ENCODE results near the gene OSBPL10. TPM values are rescaled to one million over a fixed set of nuclear protein-coding genes. Genes with fewer than 3 reads are reported as not detected.

Gene OSBPL10
- total and polyA plus RNA-seq, 4 experiments from 2014 or later = 0.95 TPM; not detected in 3

DNA sequence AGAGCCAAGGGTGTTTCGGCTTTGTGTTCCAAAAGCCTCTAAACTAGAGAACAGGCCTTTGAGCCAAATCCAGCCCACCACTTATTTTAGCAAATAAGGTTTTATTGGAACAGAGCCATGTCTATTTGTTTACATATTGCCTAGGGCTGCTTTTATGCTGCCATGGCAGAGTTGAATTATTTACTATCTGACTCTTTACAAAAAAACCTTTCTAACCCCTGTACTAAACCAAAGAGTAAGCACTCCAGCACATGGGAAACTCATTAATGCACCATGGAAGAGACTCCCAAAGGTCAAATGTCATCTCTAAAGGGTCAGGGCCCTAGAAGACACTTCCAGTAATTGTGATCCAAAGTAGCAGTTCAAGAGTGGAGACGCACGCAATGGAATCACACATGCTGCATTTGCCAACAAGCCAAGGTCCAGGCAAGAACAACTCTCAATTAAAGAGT is 22.3 kb downstream of the OSBPL10 start:
- no peak overlapping the region for H3K4me3 ChIP-seq (ENCODE audit: low read length in 2 of 2)
- Mint-ChIP-seq H3K36me3 (no peaks in the 10 kb centered on the region), H3K4me3 (no peak overlapping the region), H3K27me3 (peaks cover 4 to 7% of the 10 kb centered on the region in 2 donors), H3K9me3 (peaks cover 0 to 18% (median 7%) of the 10 kb centered on the region in 8 donors), H3K27ac (no peak overlapping the region), H3K4me1 (peaks cover 0 to 1% (median 0%) of the 10 kb centered on the region in 4 donors)
- no peaks in the 10 kb centered on the region for H3K27me3 ChIP-seq (ENCODE audit: insufficient read depth, low read length)
- H3K36me3 ChIP-seq (ENCODE audit: insufficient read depth, low read length) = no peaks in the 10 kb centered on the region
- DNase-seq = no peak
- H3K27ac ChIP-seq (ENCODE audit: low read depth, low read length) = no peak overlapping the region
- POLR2A ChIA-PET (ENCODE audit: partially characterized antibody) = no interaction called here
- intact Hi-C loops (cut with micrococcal nuclease) = no loop called here
- no peaks in the 10 kb centered on the region for H3K4me1 ChIP-seq (ENCODE audit: insufficient read depth, low read length)
- H3K9me3 ChIP-seq (ENCODE audit: control insufficient read depth in 1 of 2, low read length in 2 of 2) = no peaks in the 10 kb centered on the region
- CTCF ChIA-PET (ENCODE audit: partially characterized antibody) = no interaction called here

DNA sequence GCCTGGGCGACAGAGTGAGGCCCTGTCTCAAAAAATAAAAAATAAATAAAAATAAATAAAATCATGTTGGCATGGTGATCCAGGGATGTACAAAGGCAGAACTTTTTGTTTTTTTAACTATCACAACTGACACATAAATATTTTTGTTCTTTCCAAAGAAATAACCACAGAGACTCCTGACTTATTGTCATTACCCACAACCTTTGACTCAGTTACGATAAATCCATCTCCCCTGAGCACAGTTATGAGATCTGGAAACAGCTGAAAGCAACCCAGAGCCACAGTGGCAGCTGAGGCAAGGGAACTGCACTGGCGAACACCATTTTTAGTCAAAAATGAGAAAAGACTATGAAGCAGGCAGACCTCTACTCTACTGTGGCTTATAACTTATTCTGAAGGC is 24.0 kb downstream of the OSBPL10 start:
- Histone ChIP-seq H3K4me1 (ENCODE audit: insufficient read depth, low read length) (no peaks in the 10 kb centered on the region), H3K36me3 (ENCODE audit: insufficient read depth, low read length) (no peaks in the 10 kb centered on the region), H3K27me3 (ENCODE audit: insufficient read depth, low read length) (no peaks in the 10 kb centered on the region), H3K27ac (ENCODE audit: low read depth, low read length) (no peak overlapping the region), H3K4me3 (ENCODE audit: low read length in 2 of 2) (no peak overlapping the region), H3K9me3 (ENCODE audit: control insufficient read depth in 1 of 2, low read length in 2 of 2) (no peaks in the 10 kb centered on the region)
- H3K27me3 Mint-ChIP-seq = peaks cover 4 to 9% of the 10 kb centered on the region in 2 donors
- ChIA-PET POLR2A (ENCODE audit: partially characterized antibody) (no interaction called here), CTCF (ENCODE audit: partially characterized antibody) (no interaction called here)
- no peak overlapping the region for H3K27ac Mint-ChIP-seq
- H3K4me3 Mint-ChIP-seq = no peak overlapping the region
- no peaks in the 10 kb centered on the region for H3K36me3 Mint-ChIP-seq
- intact Hi-C loops (cut with micrococcal nuclease) = no loop called here
- H3K4me1 Mint-ChIP-seq = peaks cover 0 to 2% (median 0%) of the 10 kb centered on the region in 4 donors
- no peak for DNase-seq
- peaks cover 0 to 18% (median 7%) of the 10 kb centered on the region in 8 donors for H3K9me3 Mint-ChIP-seq

DNA sequence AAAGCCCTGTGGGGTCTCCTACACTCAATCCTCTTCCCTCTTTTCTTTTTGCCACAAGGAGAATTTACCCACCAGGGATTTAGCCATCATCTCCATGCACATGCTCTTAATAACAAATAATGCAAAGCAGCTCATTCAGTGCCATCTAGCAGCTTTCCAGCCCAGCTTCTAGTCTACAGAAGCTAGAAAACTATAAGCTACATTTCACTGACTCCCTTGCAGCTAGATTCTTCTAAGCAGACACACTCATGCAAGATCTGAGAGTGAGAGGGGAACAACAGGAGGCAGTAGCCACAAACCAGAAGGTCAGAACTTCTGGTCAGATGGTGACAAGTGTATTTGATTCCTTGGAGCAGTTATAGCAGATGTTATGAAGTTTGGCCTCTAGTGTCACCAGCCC is 25.5 kb downstream of the OSBPL10 start:
- H3K36me3 ChIP-seq (ENCODE audit: insufficient read depth, low read length) = no peaks in the 10 kb centered on the region
- no peak overlapping the region for H3K4me3 ChIP-seq (ENCODE audit: low read length in 2 of 2)
- H3K27me3 ChIP-seq (ENCODE audit: insufficient read depth, low read length) = no peaks in the 10 kb centered on the region
- intact Hi-C loops (cut with micrococcal nuclease) = no loop called here
- CTCF ChIA-PET (ENCODE audit: partially characterized antibody) = no interaction called here
- no peak for DNase-seq
- POLR2A ChIA-PET (ENCODE audit: partially characterized antibody) = no interaction called here
- peaks cover 0 to 2% (median 0%) of the 10 kb centered on the region in 4 donors for H3K4me1 Mint-ChIP-seq
- H3K27ac Mint-ChIP-seq = no peak overlapping the region
- no peak overlapping the region for H3K27ac ChIP-seq (ENCODE audit: low read depth, low read length)
- peaks cover 4 to 7% of the 10 kb centered on the region in 2 donors for H3K27me3 Mint-ChIP-seq
- no peaks in the 10 kb centered on the region for H3K36me3 Mint-ChIP-seq
- H3K9me3 Mint-ChIP-seq = peaks cover 3 to 18% (median 8%) of the 10 kb centered on the region in 8 donors
- H3K4me3 Mint-ChIP-seq = no peak overlapping the region
- no peaks in the 10 kb centered on the region for H3K4me1 ChIP-seq (ENCODE audit: insufficient read depth, low read length)
- H3K9me3 ChIP-seq (ENCODE audit: control insufficient read depth in 1 of 2, low read length in 2 of 2) = no peaks in the 10 kb centered on the region

DNA sequence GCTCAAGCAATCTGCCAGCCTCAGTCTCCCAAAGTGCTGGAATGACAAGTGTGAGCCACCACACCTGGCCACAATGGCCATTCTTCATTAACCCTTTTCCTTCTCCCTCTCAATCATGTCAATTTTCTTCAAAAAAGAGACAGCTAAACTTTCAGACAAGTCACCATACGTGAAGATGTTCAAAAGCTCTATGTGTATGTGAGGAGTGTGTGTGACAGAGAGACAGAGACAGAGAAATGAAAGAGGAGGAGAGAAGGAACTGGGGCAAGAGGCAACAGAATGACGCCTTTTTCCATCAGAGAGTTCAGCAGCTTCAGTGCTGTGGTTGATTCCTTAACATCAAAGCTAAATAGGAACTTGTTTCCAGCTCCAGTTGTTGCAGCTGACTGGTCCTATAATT is 27.4 kb downstream of the OSBPL10 start:
- Mint-ChIP-seq H3K27me3 (peaks cover 2 to 5% of the 10 kb centered on the region in 2 donors), H3K27ac (no peak overlapping the region), H3K36me3 (no peaks in the 10 kb centered on the region), H3K4me3 (no peak overlapping the region), H3K4me1 (peaks cover 0 to 2% (median 0%) of the 10 kb centered on the region in 4 donors), H3K9me3 (peaks cover 5 to 18% (median 8%) of the 10 kb centered on the region in 8 donors)
- POLR2A ChIA-PET (ENCODE audit: partially characterized antibody) = no interaction called here
- no peaks in the 10 kb centered on the region for H3K4me1 ChIP-seq (ENCODE audit: insufficient read depth, low read length)
- no peak overlapping the region for H3K4me3 ChIP-seq (ENCODE audit: low read length in 2 of 2)
- no peaks in the 10 kb centered on the region for H3K36me3 ChIP-seq (ENCODE audit: insufficient read depth, low read length)
- no peaks in the 10 kb centered on the region for H3K9me3 ChIP-seq (ENCODE audit: control insufficient read depth in 1 of 2, low read length in 2 of 2)
- CTCF ChIA-PET (ENCODE audit: partially characterized antibody) = no interaction called here
- H3K27me3 ChIP-seq (ENCODE audit: insufficient read depth, low read length) = no peaks in the 10 kb centered on the region
- no peak for DNase-seq
- no peak overlapping the region for H3K27ac ChIP-seq (ENCODE audit: low read depth, low read length)
- intact Hi-C loops (cut with micrococcal nuclease) = no loop called here

DNA sequence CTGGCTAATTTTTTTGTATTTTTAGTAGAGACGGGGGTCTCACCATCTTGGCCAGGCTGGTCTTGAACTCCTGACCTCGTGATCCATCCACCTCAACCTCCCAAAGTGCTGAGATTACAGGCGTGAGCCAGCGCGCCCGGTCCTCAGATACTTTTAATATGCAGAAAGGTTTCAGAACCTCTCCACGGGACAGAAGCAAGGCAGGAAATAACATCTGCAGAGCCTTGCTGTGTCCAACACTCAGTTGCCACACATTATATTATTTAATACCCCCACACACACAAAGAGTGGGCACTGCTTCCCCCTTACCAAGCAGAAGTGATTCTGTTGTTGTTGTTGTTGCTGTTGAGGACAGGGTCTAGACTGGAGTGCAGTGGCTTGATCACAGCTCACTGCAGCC is 28.0 kb downstream of the OSBPL10 start:
- Mint-ChIP-seq H3K4me3 (no peak overlapping the region), H3K27me3 (peaks cover 2 to 5% of the 10 kb centered on the region in 2 donors), H3K4me1 (peaks cover 0 to 2% (median 0%) of the 10 kb centered on the region in 4 donors), H3K27ac (no peak overlapping the region), H3K9me3 (peaks cover 5 to 18% (median 8%) of the 10 kb centered on the region in 8 donors), H3K36me3 (no peaks in the 10 kb centered on the region)
- POLR2A ChIA-PET (ENCODE audit: partially characterized antibody) = no interaction called here
- H3K4me1 ChIP-seq (ENCODE audit: insufficient read depth, low read length) = no peaks in the 10 kb centered on the region
- no peak for DNase-seq
- no peaks in the 10 kb centered on the region for H3K27me3 ChIP-seq (ENCODE audit: insufficient read depth, low read length)
- no peaks in the 10 kb centered on the region for H3K9me3 ChIP-seq (ENCODE audit: control insufficient read depth in 1 of 2, low read length in 2 of 2)
- CTCF ChIA-PET (ENCODE audit: partially characterized antibody) = no interaction called here
- intact Hi-C loops (cut with micrococcal nuclease) = no loop called here
- no peaks in the 10 kb centered on the region for H3K36me3 ChIP-seq (ENCODE audit: insufficient read depth, low read length)
- no peak overlapping the region for H3K4me3 ChIP-seq (ENCODE audit: low read length in 2 of 2)
- no peak overlapping the region for H3K27ac ChIP-seq (ENCODE audit: low read depth, low read length)

DNA sequence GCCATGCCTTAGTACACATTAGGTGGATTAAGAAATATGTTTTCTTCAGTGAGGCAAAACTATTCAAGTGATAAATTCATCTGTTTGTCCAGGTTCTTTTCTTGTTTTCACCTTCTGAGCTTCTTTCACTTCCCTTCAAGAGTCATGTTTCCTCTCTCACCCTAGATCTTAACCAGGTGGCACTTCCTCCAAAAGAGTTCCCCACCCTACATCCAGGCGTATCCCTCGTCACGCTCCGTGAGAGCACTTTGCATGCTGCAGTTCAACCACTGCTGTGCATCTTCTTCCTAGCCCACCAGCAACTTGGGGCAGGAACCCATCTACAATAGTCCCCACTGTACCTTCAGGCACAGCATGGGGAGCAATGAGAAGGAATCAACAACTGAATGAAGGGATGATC is 28.9 kb downstream of the OSBPL10 start:
- no peak overlapping the region for H3K4me3 ChIP-seq (ENCODE audit: low read length in 2 of 2)
- H3K27me3 Mint-ChIP-seq = peaks cover 2 to 5% of the 10 kb centered on the region in 2 donors
- CTCF ChIA-PET (ENCODE audit: partially characterized antibody) = no interaction called here

DNA sequence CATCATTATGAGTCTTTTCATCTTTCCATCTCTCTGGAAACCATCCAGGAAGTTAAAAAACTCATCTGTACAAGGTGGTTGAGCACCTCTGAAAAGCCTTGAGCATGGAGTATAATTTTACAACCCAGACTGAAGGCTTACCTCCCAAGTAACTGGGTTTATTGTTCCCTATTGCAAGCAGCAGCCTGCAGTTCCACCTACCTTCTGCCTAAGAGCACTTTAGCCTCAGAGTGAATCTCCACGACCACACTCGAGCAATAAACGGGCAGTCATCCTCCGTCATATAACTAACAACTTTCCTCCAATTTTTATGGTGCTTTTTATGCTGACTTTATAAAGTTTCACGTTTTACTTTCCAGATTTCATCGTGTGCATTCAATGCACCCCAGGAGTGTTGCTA is 32.8 kb downstream of the OSBPL10 start:
- ChIA-PET CTCF (ENCODE audit: partially characterized antibody) (no interaction called here), POLR2A (ENCODE audit: partially characterized antibody) (no interaction called here)
- H3K4me1 Mint-ChIP-seq = peaks cover 0 to 2% (median 0%) of the 10 kb centered on the region in 4 donors
- no peaks in the 10 kb centered on the region for H3K36me3 ChIP-seq (ENCODE audit: insufficient read depth, low read length)
- H3K27me3 ChIP-seq (ENCODE audit: insufficient read depth, low read length) = no peaks in the 10 kb centered on the region
- H3K9me3 Mint-ChIP-seq = peaks cover 0 to 5% (median 0%) of the 10 kb centered on the region in 8 donors
- no peak overlapping the region for H3K4me3 Mint-ChIP-seq
- no peak overlapping the region for H3K27ac Mint-ChIP-seq
- intact Hi-C loops (cut with micrococcal nuclease) = no loop called here
- H3K36me3 Mint-ChIP-seq = no peaks in the 10 kb centered on the region
- no peak overlapping the region for H3K27ac ChIP-seq (ENCODE audit: low read depth, low read length)
- no peaks in the 10 kb centered on the region for H3K9me3 ChIP-seq (ENCODE audit: control insufficient read depth in 1 of 2, low read length in 2 of 2)
- peaks cover 2 to 22% of the 10 kb centered on the region in 2 donors for H3K27me3 Mint-ChIP-seq
- DNase-seq = no peak
- no peaks in the 10 kb centered on the region for H3K4me1 ChIP-seq (ENCODE audit: insufficient read depth, low read length)
- no peak overlapping the region for H3K4me3 ChIP-seq (ENCODE audit: low read length in 2 of 2)

More for the DNA sequence above, 28.9 kb downstream of the OSBPL10 start:
- H3K4me1 ChIP-seq (ENCODE audit: insufficient read depth, low read length) = no peaks in the 10 kb centered on the region
- POLR2A ChIA-PET (ENCODE audit: partially characterized antibody) = no interaction called here
- no peaks in the 10 kb centered on the region for H3K36me3 ChIP-seq (ENCODE audit: insufficient read depth, low read length)
- H3K9me3 ChIP-seq (ENCODE audit: control insufficient read depth in 1 of 2, low read length in 2 of 2) = no peaks in the 10 kb centered on the region
- no peak overlapping the region for H3K27ac ChIP-seq (ENCODE audit: low read depth, low read length)
- no peak for DNase-seq
- H3K4me1 Mint-ChIP-seq = peaks cover 0 to 2% (median 0%) of the 10 kb centered on the region in 4 donors
- intact Hi-C loops (cut with micrococcal nuclease) = no loop called here
- peaks cover 5 to 18% (median 8%) of the 10 kb centered on the region in 8 donors for H3K9me3 Mint-ChIP-seq
- no peaks in the 10 kb centered on the region for H3K27me3 ChIP-seq (ENCODE audit: insufficient read depth, low read length)
- H3K27ac Mint-ChIP-seq = no peak overlapping the region
- no peaks in the 10 kb centered on the region for H3K36me3 Mint-ChIP-seq
- H3K4me3 Mint-ChIP-seq = no peak overlapping the region
